Liver (tissue), 9 donors: Measurements from ENCODE around the gene ESPN. TPM values are rescaled to one million over a fixed set of nuclear protein-coding genes. Genes with fewer than 3 reads are reported as not detected.

Experiments
- DNase-seq: peaks from one replicate; pipeline ENCODE4 v3.0.0-alpha.2; 2017; ENCODE audit warnings: low spot score
- H3K27ac ChIP-seq, 2 donors: one replicate each; pipeline ENCODE4 v1.7.0; 2013; ENCODE audit warnings: inconsistent platforms in 2 of 2, low read length in 2 of 2, control low read depth in 1 of 2, low read depth in 1 of 2, mild to moderate bottlenecking in 1 of 2
- H3K27me3 ChIP-seq, 4 donors: one replicate each; pipeline versions ENCODE4 v1.6.1 to v1.7.0; 2013; ENCODE audit warnings: low read length in 3 of 4, inconsistent platforms in 1 of 4, mild to moderate bottlenecking in 1 of 4, moderate library complexity in 1 of 4; ENCODE audit not compliant: control insufficient read depth in 4 of 4, insufficient read depth in 4 of 4
- H3K36me3 ChIP-seq, 4 donors: one replicate each; pipeline versions ENCODE4 v1.6.1 to v1.7.0; 2013; ENCODE audit warnings: low read length in 3 of 4, mild to moderate bottlenecking in 3 of 4, low read depth in 1 of 4, moderate library complexity in 1 of 4; ENCODE audit not compliant: control insufficient read depth in 4 of 4, insufficient read depth in 3 of 4
- H3K4me1 ChIP-seq, 4 donors: one replicate each; pipeline versions ENCODE4 v1.6.1 to v1.7.0; 2013; ENCODE audit warnings: low read length in 3 of 4, mild to moderate bottlenecking in 3 of 4, moderate library complexity in 1 of 4; ENCODE audit not compliant: control insufficient read depth in 4 of 4, insufficient read depth in 4 of 4
- H3K4me3 ChIP-seq, 3 donors: one replicate each; pipeline versions ENCODE4 v1.6.1 to v1.7.0; 2013; ENCODE audit warnings: low read length in 3 of 3, control low read depth in 1 of 3, low read depth in 1 of 3, mild to moderate bottlenecking in 1 of 3
- H3K9ac ChIP-seq, 2 donors: one replicate each; pipeline ENCODE4 v1.7.0; 2013; ENCODE audit warnings: low read length in 2 of 2, mild to moderate bottlenecking in 2 of 2, moderate library complexity in 2 of 2, control low read depth in 1 of 2, low read depth in 1 of 2
- H3K9me3 ChIP-seq, 4 donors: one replicate each; pipeline versions ENCODE4 v1.6.1 to v1.7.0; 2013; ENCODE audit warnings: low read length in 3 of 4; ENCODE audit not compliant: control insufficient read depth in 4 of 4
- CTCF ChIP-seq: fragments of 150-350 bp; IDR thresholded peaks from 2 replicates; pipeline ENCODE4 v1.5.1; 2017; ENCODE audit warnings: improper control_type of control experiment, low read depth, low read length; ENCODE audit not compliant: missing input control
- EGR1 ChIP-seq, 2 donors: IDR thresholded peaks; 2 replicates each; pipeline ENCODE4 v1.6.1; 2016 to 2018; ENCODE audit warnings: antibody characterized with exemption in 2 of 2, low read depth in 2 of 2
- FOXA1 ChIP-seq: IDR thresholded peaks from 2 replicates; pipeline ENCODE4 v1.6.1; 2016; ENCODE audit warnings: antibody characterized with exemption
- GABPA ChIP-seq, 2 donors: IDR thresholded peaks in 1 of 2; conservative IDR thresholded peaks in 1 of 2; 2 replicates each; pipeline ENCODE4 v1.6.1; 2016; ENCODE audit warnings: antibody characterized with exemption in 2 of 2, mild to moderate bottlenecking in 1 of 2, moderate library complexity in 1 of 2
- HNF4G ChIP-seq: IDR thresholded peaks from 2 replicates; pipeline ENCODE4 v1.6.1; 2016; ENCODE audit warnings: antibody characterized with exemption
- JUND ChIP-seq, 2 donors: IDR thresholded peaks; 2 replicates each; pipeline ENCODE4 v1.6.1; 2016; ENCODE audit warnings: antibody characterized with exemption in 2 of 2
- MAX ChIP-seq: IDR thresholded peaks from 2 replicates; pipeline ENCODE4 v1.6.1; 2016; ENCODE audit warnings: antibody characterized with exemption
- NR2F2 ChIP-seq: IDR thresholded peaks from 2 replicates; pipeline ENCODE4 v1.6.1; 2016; ENCODE audit warnings: antibody characterized with exemption
- RAD21 ChIP-seq, 2 donors: IDR thresholded peaks; 2 replicates each; pipeline ENCODE4 v1.6.1; 2016; ENCODE audit warnings: antibody characterized with exemption in 2 of 2, mild to moderate bottlenecking in 2 of 2
- REST ChIP-seq: IDR thresholded peaks from 2 replicates; pipeline ENCODE4 v1.6.1; 2016; ENCODE audit warnings: antibody characterized with exemption, mild to moderate bottlenecking
- SP1 ChIP-seq: IDR thresholded peaks from 2 replicates; pipeline ENCODE4 v1.6.1; 2018; ENCODE audit warnings: antibody characterized with exemption, mild to moderate bottlenecking
- TAF1 ChIP-seq: conservative IDR thresholded peaks from 2 replicates; pipeline ENCODE4 v1.6.1; 2016; ENCODE audit warnings: antibody characterized with exemption, mild to moderate bottlenecking
- YY1 ChIP-seq: IDR thresholded peaks from 2 replicates; pipeline ENCODE4 v1.6.1; 2016; ENCODE audit warnings: antibody characterized with exemption, mild to moderate bottlenecking
- WGBS: extraction: QIAGEN DNeasy Blood & Tissue Kit; methylation state at CpG from one replicate; pipeline ENCODE4 v1.1.7; 2013; 5-methylcytosine and 5-hydroxymethylcytosine counted together
- polyA plus RNA-seq, 2 donors: library from polyadenylated mRNA; stranded (reverse) in 1 of 2; unstranded in 1 of 2; fragments of 200-250 nt in 1 of 2; fragments of >200 nt in 1 of 2; fragmentation: Nextera tagmentation in 1 of 2; extraction: Ambion mirVana in 1 of 2; gene quantifications; one replicate each; pipeline versions ENCODE4 v1.2.1 to v1.2.3, GENCODE V29; 2013 to 2015
- total RNA-seq, 2 donors: library from RNA; depleted of rRNA; stranded (reverse); fragments of >200 nt; gene quantifications; one replicate each; pipeline ENCODE4 v1.2.3, GENCODE V29; 2014
- donor health status: healthy.
- donor health status: healthy.
- donor health status: healthy.
- donor health status: healthy.
- donor health status: healthy.

ESPN gene
- total RNA-seq: 10 to 100 TPM; 61.5 to 66.1 TPM
- 100 to 1,000 TPM in 1 of 2 donors, 10 to 100 TPM in 1; 70.3 to 103 TPM for polyA plus RNA-seq

GRCh38 chr1:6424619-6425593 is at the start of gene ESPN:
Gene ESPN (plus strand): TSS chr1:6424776. CDS start chr1:6424956, 180 bp downstream.
- peaks cover 2 to 9% (median 3%) of the 10 kb centered on the region in 4 donors for H3K27me3 ChIP-seq
- H3K27ac ChIP-seq: no peak within 1 kb of the TSS
- DNase-seq: no peak
- H3K4me3 ChIP-seq: peak within 1 kb of the TSS in 1 of 3 donors; percentile 15
- no peaks in the 10 kb centered on the region for H3K36me3 ChIP-seq
- H3K9ac ChIP-seq: no peak within 1 kb of the TSS
- H3K9me3 ChIP-seq: no peaks in the 10 kb centered on the region
- TF ChIP-seq HNF4G (no peak), EGR1 (IDR thresholded peaks at IDR 0.05; ENCODE audit: low read depth in 2 of 2) (no peak), REST (no peak), MAX (no peak), JUND (IDR thresholded peaks at IDR 0.05) (no peak), NR2F2 (no peak), CTCF (no peak), FOXA1 (no peak), TAF1 (no peak), SP1 (no peak), RAD21 (IDR thresholded peaks at IDR 0.05) (no peak), YY1 (no peak), GABPA (IDR thresholded peaks at IDR 0.05 in 1 of 2, conservative IDR thresholded peaks at IDR 0.05 in 1 of 2) (no peak)
- 8% methylated on average over 99 of the region's 99 CpGs for WGBS
- peaks cover 3 to 23% (median 9%) of the 10 kb centered on the region in 4 donors for H3K4me1 ChIP-seq

GRCh38 chr1:6378096-6378746 is 46.4 kb upstream of the ESPN start:
- whole genome bisulfite sequencing: 78% methylated on average over 12 of the region's 12 CpGs
- H3K27ac ChIP-seq: no peak overlapping the region
- no peak for TF ChIP-seq JUND (IDR thresholded peaks at IDR 0.05)
- TF ChIP-seq CTCF: no peak
- no peak for TF ChIP-seq NR2F2
- DNase-seq: no peak
- no peak overlapping the region for H3K4me3 ChIP-seq
- H3K36me3 ChIP-seq: no peaks in the 10 kb centered on the region
- H3K9ac ChIP-seq: no peak overlapping the region
- no peaks in the 10 kb centered on the region for H3K9me3 ChIP-seq
- no peaks in the 10 kb centered on the region for H3K27me3 ChIP-seq
- H3K4me1 ChIP-seq: peaks cover 0 to 2% (median 1%) of the 10 kb centered on the region in 4 donors
